OCI-LY3 (cell line): ENCODE results near the gene C9orf50.

Experiments used
- H2AFZ ChIP-seq: fragments of 200-600, 300-600 bp; shearing (Covaris generic); 2 replicates; pipeline ENCODE4 v1.6.0; 2014; ENCODE audit warnings: antibody characterized with exemption, low read depth, low read length
- H3K27ac ChIP-seq: fragments of 200-600, 300-600 bp; sonication (generic); 2 replicates; pipeline ENCODE4 v1.5.1; 2014; ENCODE audit warnings: mild to moderate bottlenecking, low read length, moderate library complexity, mixed read lengths
- H3K27me3 ChIP-seq: fragments of 200-600, 300-600 bp; sonication (generic); 2 replicates; pipeline ENCODE4 v1.6.1; 2014; ENCODE audit warnings: low read depth, low read length, mixed read lengths
- H3K36me3 ChIP-seq: fragments of 200-600, 300-600 bp; sonication (generic); replicated peaks from 2 replicates; pipeline ENCODE3; 2014; ENCODE audit warnings: low read depth, low read length, mixed read lengths
- H3K4me1 ChIP-seq: fragments of 300-600, 200-600 bp; sonication (generic); 2 replicates; pipeline ENCODE4 v1.6.1; 2014; ENCODE audit warnings: low read length, mixed read lengths
- H3K4me2 ChIP-seq: fragments of 200-600, 300-600 bp; sonication (generic); 2 replicates; pipeline ENCODE4 v1.6.1; 2014; ENCODE audit warnings: low read length, mixed read lengths
- H3K4me3 ChIP-seq: fragments of 300-600, 200-600 bp; sonication (generic); 2 replicates; pipeline ENCODE4 v1.5.1; 2014; ENCODE audit warnings: antibody characterized with exemption, mild to moderate bottlenecking, low read length, moderate library complexity
- H3K79me2 ChIP-seq: fragments of 300-600, 200-600 bp; shearing (Covaris generic); 2 replicates; pipeline ENCODE4 v1.6.1; 2014; ENCODE audit warnings: mild to moderate bottlenecking, low read length, mixed read lengths
- H3K9ac ChIP-seq: fragments of 300-600, 200-600 bp; shearing (Covaris generic); 2 replicates; pipeline ENCODE4 v1.6.0; 2014; ENCODE audit warnings: mild to moderate bottlenecking, low read length, moderate library complexity
- H3K9me3 ChIP-seq: fragments of 200-600, 300-600 bp; shearing (Covaris generic); 2 replicates; pipeline ENCODE4 v1.6.1; 2014; ENCODE audit warnings: low read length, mixed read lengths; ENCODE audit not compliant: insufficient read depth
- H4K20me1 ChIP-seq: fragments of 200-600, 300-600 bp; sonication (generic); 2 replicates; pipeline ENCODE4 v1.6.1; 2016; ENCODE audit warnings: low read length, mixed read lengths; ENCODE audit not compliant: insufficient read depth
- CTCF ChIP-seq: fragments of 200-600, 300-600 bp; sonication (generic); IDR thresholded peaks from 2 replicates; pipeline ENCODE4 v1.5.1; 2014; ENCODE audit warnings: antibody characterized with exemption, low read length, low read depth
- EZH2phosphoT487 ChIP-seq: fragments of 200-600 bp; shearing (Covaris generic); IDR thresholded peaks from 2 replicates; pipeline ENCODE4 v1.6.1; 2018; ENCODE audit warnings: antibody characterized with exemption, mixed run types, low read depth

The C9orf50 gene

DNA sequence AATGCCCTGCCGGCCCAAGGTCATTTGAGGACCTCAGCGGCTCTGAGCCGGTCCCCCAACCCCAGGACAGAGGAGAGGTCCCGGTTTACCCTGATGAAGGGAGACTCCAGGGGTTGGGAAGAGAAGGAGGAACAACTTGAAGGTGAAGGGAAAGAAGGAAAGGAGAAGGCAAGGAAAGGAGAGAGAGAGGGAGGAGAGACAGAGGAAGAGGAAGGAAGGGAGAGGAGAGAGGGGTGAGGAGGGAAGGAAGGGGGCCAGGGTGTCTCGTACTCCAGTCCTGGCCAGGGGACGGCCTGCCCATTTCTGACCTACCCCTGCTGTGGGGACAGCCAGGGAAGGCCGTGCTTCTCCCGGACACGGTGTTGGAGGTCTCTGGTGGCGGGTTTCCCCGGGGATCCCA, 46.5 kb upstream of the C9orf50 start:
- Histone ChIP-seq H3K9me3 (no peaks in the 10 kb centered on the region), H2AFZ (no peak overlapping the region), H3K27ac (no peak overlapping the region), H3K36me3 (no peaks in the 10 kb centered on the region), H3K4me3 (no peak overlapping the region), H3K27me3 (no peaks in the 10 kb centered on the region), H4K20me1 (no peaks in the 10 kb centered on the region), H3K4me2 (no peak overlapping the region), H3K4me1 (no peaks in the 10 kb centered on the region), H3K9ac (no peak overlapping the region), H3K79me2 (no peaks in the 10 kb centered on the region)
- TF ChIP-seq EZH2phosphoT487 (no peak), CTCF (no peak)

GRCh38 chr9:129666575-129666974, 45.7 kb upstream of the C9orf50 start:
- Histone ChIP-seq H3K9ac (no peak overlapping the region), H3K27ac (no peak overlapping the region), H3K9me3 (no peaks in the 10 kb centered on the region), H4K20me1 (no peaks in the 10 kb centered on the region), H2AFZ (no peak overlapping the region), H3K4me3 (no peak overlapping the region), H3K27me3 (no peaks in the 10 kb centered on the region), H3K4me2 (no peak overlapping the region), H3K79me2 (no peaks in the 10 kb centered on the region), H3K36me3 (no peaks in the 10 kb centered on the region), H3K4me1 (no peaks in the 10 kb centered on the region)
- TF ChIP-seq EZH2phosphoT487 (no peak), CTCF (no peak)

- no peak for TF ChIP-seq CTCF
- no peak overlapping the region for H2AFZ ChIP-seq
- no peaks in the 10 kb centered on the region for H3K9me3 ChIP-seq
- H3K9ac ChIP-seq = no peak overlapping the region
- H3K79me2 ChIP-seq = no peaks in the 10 kb centered on the region
- H3K27ac ChIP-seq = no peak overlapping the region
- H3K4me2 ChIP-seq = no peak overlapping the region
- no peaks in the 10 kb centered on the region for H3K36me3 ChIP-seq
- H3K4me1 ChIP-seq = no peaks in the 10 kb centered on the region
- no peaks in the 10 kb centered on the region for H4K20me1 ChIP-seq
- no peak overlapping the region for H3K4me3 ChIP-seq
- H3K27me3 ChIP-seq = no peaks in the 10 kb centered on the region
These were observed 45.1 kb upstream of the C9orf50 start for GRCh38 chr9:129665814-129666520.

- Histone ChIP-seq H4K20me1 (no peaks in the 10 kb centered on the region), H3K9me3 (no peaks in the 10 kb centered on the region), H3K4me2 (no peak within 1 kb of the TSS), H3K4me3 (no peak within 1 kb of the TSS), H3K4me1 (no peaks in the 10 kb centered on the region), H2AFZ (no peak within 1 kb of the TSS), H3K36me3 (no peaks in the 10 kb centered on the region), H3K27me3 (no peaks in the 10 kb centered on the region), H3K79me2 (no peaks in the 10 kb centered on the region), H3K27ac (no peak within 1 kb of the TSS), H3K9ac (no peak within 1 kb of the TSS)
- TF ChIP-seq CTCF = no peak
- no peak for TF ChIP-seq EZH2phosphoT487
These were observed 44.5 kb upstream of the C9orf50 start, which contains the start of gene PRRX2 for GRCh38 chr9:129665389-129665775. TSS of gene PRRX2 (plus strand) at chr9:129665647. CDS start at chr9:129665868, 221 bp downstream.
